ENCODE measurements around the gene TIPRL. TPM values are rescaled to one million over a fixed set of nuclear protein-coding genes. Genes with fewer than 3 reads are reported as not detected.
A peak's percentile ranks its signal among the peaks of the same experiment; 100 is the strongest.
"Not testable (repeated sequence)": the region's sequence is repeated elsewhere in the genome, so short reads cannot be mapped to it uniquely, and the experiment has no call there.

Gene TIPRL
- 125 TPM for total RNA-seq

DNA sequence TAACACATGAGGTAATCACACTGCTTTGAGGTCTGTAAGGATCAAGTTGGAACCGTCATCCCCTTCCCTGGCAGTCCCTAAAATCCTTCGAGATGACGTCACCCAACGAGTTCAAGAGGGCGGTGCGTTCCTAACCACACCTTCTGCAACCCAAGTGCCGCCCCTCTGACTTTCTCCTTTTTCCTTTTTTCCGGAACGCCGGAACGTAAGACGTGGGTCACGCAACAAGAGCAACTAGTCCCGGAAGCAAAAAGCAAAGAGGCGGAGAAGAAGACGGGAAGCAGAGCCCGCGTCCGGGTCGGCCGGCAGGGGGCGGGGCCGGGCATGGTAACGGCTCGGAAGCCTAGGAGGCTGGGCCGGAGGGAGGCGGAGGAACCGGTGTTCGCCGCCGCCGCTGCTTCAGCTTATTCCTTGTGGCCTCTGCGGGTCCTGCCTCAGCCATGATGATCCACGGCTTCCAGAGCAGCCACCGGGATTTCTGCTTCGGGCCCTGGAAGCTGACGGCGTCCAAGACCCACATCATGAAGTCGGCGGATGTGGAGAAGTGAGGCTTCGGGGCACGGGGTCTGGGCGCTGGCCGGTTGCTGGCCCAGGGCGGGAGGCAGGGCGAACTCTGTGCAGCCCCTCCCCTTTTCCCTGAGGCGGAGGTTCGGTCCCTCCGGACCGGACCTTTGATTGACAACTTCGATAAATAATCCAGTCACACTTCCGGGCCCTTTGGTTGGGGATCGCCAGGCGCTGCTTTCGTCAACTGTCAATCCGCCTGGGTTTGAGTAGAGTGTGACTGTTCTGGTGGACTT, at the start of gene TIPRL:
Gene TIPRL, plus strand, starts transcription at position 325 of the 800 bp plus-strand sequence. Its CDS starts 116 bp downstream, at position 441.
- FAIRE-seq: no peak

DNA sequence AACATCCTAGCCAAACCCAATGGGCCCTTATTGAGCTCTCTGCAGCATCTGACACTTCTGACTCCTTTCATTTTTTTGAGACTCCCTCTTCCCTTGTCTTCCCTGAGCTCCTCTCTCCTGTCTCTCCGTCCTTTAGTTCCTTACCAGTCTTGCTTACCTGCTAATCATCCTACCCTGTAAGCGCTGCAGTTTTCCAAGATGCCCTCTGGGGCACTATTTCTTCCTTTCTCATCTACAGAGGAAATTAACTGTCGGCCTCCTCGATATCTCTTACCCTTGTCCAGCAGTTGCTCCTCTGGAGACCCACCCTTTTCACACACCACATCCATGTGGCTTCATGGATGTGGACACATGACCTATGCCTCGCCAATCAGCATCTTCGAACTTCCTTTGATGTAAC, 48.8 kb upstream of the TIPRL start:
- FAIRE-seq: no peak
- DNase-seq (ENCODE audit: low spot score in 2 of 2): no peak

More for the DNA sequence above, at the start of gene TIPRL:
- DNase-seq (ENCODE audit: low spot score in 2 of 2): peak; percentile 75 to 77

DNA sequence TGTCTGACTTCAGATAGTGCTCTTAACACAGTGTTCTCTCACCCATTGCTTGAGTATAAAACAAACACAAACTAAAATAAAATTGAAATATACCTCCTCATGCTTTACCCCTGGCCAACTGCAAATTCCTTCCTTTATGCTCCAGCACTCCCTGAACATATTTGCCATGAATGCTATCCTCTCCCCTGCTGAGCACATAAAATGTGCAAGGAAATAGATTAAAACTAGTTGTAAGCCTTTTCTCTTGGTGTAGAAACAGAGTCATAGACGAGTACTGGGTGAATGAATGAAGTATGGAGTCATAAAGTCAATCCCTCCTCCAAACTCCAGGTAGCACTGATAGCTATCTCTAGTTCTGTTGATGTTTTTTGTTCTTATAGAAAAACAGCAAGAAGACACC, 44.6 kb upstream of the TIPRL start:
- FAIRE-seq: no peak

DNA sequence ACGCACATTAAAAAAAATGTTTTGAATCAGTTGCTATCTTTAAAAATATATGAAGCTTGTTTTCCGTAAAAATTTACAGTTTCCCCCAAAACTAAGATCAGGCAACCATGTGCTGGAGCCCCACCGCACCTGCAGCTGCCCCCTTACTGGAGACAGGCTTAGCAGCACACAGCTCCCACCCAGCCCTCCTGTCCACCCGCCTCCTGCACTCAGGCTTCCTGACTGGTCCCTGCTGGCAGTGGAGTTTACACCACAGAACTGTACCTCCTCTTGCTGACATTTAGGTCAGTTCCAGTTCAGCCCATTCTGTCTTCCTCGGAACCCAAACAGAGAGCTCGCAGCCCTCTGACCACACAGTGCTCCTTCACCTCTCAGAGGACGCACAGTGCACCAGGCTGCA, 44.1 kb upstream of the TIPRL start:
- DNase-seq (ENCODE audit: low spot score in 2 of 2) (no peak), FAIRE-seq (no peak)

More for the DNA sequence above, 44.6 kb upstream of the TIPRL start:
- DNase-seq (ENCODE audit: low spot score in 2 of 2): no peak

DNA sequence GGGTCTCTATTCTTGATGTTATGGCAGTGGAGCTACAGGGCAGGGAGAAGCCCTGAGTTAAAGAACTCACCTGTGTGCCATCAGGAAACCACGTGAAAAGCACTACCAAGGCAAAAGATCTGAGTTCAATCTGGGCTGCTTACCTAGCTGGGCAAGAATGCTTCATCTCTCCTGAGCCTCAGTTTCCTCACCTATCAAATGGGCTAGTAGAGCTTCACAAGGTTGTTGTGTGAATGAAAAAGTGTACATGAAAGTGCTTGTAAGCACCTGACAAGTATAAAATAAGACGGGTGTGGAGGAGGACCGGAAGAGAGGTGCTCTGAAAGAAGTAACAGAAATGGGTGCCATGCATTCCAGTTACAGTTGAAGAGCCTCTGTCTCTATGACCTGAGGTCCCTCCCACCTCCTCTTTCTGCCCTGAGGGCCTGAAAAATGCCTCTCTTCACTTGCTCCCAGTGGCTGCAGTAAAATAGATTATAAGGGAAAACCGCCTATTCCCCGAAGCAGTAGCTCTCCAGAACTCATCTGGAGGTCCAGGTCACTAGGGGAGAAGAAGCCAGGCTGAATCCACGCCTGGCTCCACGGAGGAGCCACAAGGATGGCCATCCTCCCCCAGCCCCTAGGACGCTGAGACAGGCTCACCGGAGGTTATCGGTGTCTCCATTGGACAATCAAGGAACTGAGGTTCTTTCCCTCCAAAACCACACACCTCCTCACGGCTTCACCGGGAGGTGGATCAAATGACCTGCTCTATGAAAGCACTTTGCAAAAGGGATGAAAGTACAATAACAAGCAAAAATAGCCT, 43.4 kb upstream of the TIPRL start:
- FAIRE-seq (no peak), DNase-seq (ENCODE audit: low spot score in 2 of 2) (no peak)

DNA sequence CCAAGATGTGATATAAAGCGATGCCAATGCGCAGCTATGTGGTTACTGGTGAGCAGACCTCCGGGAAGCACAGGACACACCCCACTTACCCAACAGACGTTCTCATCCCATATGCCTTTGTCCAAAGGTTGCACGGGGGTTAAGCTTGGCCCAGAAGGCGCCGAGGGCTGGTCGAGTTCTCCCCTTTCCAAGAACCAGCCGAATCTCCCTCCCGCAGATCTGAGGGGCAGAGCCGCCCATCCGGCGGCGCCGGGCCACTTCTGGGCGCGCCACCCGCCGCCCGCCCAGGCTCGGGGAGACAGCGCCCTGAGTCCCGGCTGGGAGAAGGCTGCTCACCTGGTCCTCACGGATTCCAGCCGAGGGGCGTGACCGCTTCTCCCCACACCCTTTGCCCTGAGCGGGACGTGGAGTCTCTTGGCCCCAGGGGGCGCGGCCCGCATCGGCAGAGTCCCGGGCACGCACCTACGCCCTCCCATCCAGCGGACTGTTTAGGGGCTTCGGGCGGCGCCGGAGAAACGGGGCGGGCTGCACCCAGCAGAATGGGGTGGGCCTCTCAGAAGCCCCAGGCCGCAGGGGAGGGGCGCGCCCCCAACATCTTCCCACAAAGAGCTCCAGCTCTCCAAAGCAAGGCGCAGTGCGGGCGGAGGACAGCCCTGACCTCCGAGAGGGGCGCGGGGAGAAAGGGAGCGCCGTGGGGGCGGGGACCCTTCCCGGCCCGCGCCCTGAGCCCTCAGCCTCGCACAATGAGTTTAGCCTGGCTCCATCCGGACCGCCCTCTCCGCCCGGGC, 42.6 kb upstream of the TIPRL start:
- DNase-seq (ENCODE audit: low spot score in 2 of 2) (no peak), FAIRE-seq (no peak)

DNA sequence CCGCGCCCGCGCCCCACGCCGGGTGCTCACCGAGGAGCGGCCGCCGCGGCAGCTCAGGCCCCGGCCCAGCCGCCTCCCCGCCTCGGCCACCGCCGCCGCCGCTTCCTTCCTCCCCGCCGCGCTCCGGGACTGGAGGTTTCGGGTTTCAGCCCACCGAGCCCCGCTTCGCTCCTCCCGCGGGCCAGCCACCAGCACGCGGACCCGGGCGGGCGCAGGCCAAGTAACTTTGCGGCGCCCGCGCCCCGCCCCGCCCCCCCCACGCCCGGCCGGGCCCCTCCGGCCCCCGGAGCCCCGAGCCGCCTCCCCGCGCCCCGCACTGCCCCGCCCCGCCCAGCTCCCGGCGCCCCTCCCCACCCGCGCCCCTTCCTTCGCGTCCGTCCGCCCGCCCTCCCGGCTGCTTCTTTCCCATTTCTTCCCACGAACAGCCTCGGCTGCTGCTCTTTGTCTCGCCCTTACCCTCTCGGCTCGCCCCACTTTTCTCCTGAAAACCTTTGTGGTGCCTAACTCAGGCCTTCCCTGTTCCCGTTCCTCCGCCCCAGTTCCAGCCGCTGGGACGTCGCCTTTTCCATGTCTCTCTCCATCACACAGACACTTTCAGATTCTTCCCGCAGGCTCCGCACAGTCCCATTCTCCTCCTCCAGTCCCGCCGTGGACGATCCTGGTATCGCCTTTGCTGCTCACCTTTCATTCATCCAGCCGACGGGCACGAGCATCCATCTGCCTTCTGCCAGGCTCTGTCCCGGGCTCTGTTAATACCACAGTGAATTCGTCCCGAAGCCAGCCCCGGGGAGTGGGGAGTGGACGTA, 41.9 kb upstream of the TIPRL start, which contains the start of gene GPR161:
Gene GPR161, minus strand, starts transcription at position 222 of the 806 bp plus-strand sequence. CDS start 32,080 bp downstream, outside the sequence.
- DNase-seq (ENCODE audit: low spot score in 2 of 2) (peak in 1 of 2 donors; percentile 42), FAIRE-seq (no peak)

DNA sequence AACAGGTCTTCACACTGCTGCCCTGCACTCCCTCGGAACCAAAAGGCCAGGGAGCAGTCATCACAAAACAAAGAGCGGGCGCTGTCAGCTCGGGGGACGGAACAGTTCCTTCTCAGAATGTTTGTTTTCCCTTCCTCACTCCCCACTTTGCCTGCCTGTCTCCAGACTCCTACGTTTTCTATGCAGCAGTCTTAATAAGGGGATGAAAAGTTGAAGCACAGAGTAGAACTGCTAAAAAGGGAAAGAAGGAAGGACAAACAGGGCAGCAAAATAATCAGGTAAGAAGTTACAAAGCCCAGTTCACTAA, 41.3 kb upstream of the TIPRL start:
- DNase-seq (ENCODE audit: low spot score in 2 of 2): no peak
- no peak for FAIRE-seq

DNA sequence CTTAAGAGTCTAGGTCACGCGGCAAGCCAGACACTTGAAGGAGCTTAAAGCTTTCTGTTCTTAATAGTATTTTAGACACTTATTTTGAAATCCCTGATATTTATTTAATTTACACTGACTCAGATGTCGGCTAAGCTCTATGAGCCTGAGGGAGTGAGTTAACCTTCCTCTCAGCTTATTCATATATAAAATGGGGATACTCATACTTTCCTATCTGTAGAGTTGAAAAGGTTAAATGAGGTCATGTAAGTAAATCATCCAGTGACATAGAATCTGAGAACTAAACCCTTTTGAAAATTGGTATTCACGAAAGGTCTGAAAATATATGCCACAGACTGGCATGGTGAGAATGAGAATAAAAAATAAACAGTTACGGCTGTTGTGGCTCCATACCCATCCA, 40.6 kb upstream of the TIPRL start:
- FAIRE-seq (no peak), DNase-seq (ENCODE audit: low spot score in 2 of 2) (no peak)

DNA sequence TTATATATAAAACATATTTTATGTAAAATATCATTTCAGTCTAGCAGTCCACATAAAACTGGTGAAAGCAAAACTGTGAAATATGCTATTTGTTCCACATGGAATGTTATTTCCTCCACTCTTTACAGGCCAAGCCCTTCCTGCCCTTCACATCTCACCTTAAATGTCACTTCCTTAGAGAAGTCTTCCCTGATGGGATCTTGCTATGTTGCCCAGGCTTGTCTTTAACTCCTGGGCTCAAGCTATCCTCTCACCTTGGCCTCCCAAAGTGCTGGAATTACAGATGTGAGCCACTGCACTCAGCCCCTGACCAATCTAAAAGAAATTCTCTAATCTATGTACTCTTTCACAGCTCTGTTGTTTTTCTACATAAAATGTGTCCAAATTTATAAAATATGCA, 39.7 kb upstream of the TIPRL start:
- no peak for DNase-seq (ENCODE audit: low spot score in 2 of 2)
- no peak for FAIRE-seq

DNA sequence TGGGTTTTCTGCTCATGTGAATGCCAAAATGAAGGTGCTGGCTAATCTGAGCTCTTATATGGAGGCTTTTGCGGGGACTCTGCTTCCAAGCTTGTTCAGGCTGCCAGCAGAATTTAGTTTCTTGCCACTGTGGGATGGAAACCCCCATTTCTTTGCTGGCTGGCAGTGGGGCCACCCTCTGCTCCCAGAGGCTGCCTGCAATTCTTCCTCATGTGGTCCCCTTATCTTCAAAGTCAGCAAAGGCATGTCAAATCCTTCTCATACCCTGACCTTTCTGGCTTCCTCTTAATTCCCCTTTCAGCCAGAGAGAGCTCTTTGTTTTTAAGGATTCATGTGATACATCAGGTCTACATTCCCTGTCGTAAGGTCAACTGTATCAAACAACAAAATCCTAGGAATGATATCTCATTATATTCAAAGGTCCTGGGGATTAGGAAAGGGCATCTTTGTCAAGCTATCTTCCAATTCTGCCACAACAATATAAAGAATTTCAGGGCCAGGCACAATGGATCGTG, 36.8 kb upstream of the TIPRL start:
- DNase-seq (ENCODE audit: low spot score in 2 of 2): no peak
- no peak for FAIRE-seq

DNA sequence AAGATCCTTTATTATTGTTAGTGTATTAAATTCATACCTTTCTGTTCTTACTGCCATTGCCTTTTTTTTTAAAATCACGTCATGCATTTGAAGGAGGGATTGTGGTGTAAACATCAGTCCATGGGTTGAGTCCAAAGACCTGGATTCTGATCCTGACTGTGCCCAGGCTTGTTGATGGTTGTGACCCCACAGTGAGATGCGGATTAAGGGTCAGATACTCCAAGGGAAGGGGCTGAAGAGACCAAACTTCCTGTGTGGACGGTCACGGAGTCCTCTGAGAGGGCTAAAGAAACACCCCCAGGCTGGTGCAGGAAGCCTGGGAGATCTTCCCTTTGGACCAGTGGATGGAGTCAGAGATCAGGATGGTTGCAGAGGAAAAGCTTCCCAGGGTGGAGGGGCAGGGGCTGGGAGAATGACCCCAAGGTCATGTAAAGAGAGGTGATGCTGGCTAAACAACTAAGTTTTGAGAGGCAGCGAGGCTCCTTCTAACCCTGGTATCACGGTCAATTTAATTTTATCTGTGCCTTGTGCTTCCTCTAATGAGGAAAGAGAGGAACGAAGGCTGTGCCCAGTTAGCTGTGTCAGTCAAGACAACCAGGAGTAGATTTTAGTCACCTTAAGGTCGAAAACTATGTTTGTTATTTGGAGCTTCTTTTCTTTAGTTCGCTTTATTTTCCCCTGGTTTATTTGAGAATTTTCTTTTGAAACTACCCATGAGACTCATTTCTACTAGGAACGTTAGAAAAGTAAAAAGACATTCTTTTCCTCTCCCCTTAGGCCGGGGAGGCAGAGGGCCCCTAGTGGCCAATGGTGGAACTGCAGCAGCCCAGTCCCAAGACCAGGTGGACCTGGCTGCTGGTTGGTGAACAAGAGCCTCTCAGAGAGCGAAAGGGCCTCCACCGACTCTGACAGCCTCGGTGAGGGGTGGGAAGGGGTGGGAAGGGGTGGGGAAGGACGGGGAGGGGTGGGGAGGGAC, 33.3 kb upstream of the TIPRL start:
- FAIRE-seq (no peak), DNase-seq (ENCODE audit: low spot score in 2 of 2) (peak; percentile 61 to 80)

DNA sequence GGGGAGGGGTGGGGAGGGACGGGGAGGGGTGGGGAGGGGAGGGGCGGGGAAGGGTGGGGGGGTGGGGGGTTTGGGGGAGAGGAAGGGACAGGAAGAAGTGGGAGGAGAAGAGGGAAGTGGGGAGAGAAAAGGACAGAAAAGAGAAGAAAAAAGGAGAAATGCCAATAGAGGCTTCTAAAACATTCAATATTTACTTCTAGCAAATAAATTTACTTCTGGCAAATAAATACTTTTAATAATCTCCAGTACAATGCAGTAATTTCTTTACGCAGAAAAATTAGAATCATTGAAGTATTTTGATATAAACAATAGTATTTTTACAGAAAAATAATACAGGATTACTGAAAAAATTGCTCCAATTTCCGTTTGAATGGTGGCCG, 32.6 kb upstream of the TIPRL start:
- DNase-seq (ENCODE audit: low spot score in 2 of 2) (no peak), FAIRE-seq (no peak)

DNA sequence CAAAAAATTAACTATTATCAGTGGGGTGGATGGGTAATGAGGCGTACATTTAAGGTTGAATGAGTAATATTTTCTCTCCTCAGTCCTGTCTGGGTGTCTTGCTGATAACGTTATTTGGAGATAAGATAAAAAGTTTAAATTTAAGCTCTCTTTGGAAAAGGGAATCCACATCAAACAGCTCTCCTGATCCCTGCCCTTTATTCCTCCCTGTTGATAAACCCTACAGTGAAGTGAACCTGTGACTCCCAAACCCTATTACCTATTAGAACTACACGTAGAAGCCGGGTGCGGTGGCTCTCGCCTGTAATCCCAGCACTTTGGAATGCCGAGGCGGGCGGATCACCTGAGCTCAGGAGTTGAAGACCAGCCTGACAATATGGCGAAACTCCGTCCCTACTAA, 32.1 kb upstream of the TIPRL start:
- DNase-seq (ENCODE audit: low spot score in 2 of 2): no peak
- no peak for FAIRE-seq

DNA sequence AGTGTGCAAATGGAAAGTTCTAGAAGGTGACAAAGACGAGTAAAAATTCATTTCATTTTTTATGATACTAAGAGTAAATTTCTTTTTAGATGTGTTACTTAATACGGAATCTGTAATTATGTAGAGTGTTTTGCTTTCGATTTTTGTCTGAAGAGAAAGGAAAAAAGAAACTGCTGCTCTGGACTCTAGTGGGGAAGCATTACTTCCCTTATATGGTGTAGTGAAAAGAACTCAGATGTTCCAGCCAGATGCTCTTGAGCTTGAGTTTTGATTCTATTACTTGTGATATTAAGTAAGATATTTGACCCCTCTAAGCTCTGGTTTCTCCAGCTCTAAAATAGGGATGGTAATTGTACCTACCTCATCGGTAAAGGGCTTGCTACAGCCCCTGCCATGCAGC, 29.8 kb upstream of the TIPRL start:
- DNase-seq (ENCODE audit: low spot score in 2 of 2): no peak
- no peak for FAIRE-seq

DNA sequence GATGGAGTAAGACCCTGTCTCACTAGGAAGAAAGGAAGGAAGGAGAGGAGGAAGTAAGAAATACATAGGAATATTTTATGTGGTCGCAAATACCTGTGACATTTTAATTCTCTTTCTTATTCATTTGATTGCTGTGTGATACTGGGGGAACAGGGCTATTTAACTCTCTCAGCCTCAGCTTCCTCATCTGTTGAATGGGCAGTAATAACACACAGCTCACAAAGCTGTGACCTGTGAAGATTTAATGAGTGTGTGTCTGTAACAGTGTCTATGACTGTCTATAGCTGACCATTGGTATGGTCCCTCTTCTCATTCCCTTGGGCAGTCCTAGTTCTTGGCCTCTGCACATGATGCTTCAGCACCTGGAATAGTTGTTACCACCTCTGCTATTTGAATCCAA, 28.5 kb upstream of the TIPRL start:
- FAIRE-seq (no peak), DNase-seq (ENCODE audit: low spot score in 2 of 2) (no peak)

DNA sequence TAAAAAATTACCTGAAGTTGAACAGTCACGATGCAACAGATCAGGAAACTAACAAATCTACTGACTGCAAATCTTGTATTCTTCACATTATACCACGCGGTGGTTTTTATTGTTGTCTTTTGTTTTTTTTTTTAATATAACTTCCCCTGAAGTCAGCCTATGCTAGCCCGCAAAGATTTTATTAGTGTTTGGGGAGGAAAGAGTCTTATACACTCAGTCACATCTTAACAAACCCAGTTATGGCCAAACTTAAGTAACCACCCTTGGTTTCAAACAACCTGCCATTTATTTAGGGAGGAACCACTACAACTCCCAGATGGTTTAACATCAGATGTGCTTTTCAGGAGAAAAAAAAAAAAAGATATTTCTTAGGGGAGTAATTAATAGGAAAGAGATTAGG, 26.8 kb upstream of the TIPRL start:
- FAIRE-seq: no peak
- DNase-seq (ENCODE audit: low spot score in 2 of 2): no peak

DNA sequence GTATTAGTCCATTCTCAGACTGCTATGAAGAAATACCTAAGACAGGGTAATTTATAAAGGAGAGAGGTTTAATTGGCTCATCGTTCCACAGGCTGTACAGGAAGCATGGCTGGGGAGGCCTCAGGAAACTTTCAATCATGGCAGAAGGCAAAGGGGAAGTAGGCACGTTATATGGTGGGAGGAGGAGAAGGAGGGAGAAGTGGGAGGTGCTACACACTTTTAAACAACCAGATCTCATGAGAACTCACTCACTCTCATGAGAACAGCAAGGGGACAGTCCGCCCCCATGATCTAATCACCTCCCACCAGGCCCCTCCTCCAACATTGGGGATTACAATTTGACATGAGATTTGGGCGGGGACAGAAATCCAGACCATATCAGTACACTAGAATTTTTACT, 24.1 kb upstream of the TIPRL start:
- not testable (repeated sequence) for FAIRE-seq; DNase-seq (ENCODE audit: low spot score in 2 of 2)

DNA sequence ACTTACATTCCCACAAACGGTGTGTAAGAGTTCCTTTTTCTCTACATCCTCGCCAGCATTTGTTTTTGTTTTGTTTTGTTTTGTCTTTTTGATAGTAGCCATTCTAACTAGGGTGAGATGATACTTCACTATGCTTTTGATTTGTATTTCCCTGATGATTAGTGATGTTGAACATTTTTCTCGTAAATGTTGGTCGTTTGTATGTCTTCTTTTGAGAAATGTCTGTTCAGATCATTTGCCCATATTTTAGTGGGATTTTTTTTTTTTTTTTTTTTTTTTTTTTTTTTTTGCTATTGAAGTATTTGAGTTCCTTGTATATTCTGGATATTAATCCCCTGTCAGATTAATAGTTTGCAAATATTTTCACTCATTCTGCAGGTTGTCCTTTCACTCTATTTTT, 22.9 kb upstream of the TIPRL start:
- FAIRE-seq (no peak), DNase-seq (ENCODE audit: low spot score in 2 of 2) (no peak)
